GM21717 (cell line): ENCODE results near the gene FAR2.
"Not testable (repeated sequence)": the region's sequence is repeated elsewhere in the genome, so short reads cannot be mapped to it uniquely, and the experiment has no call there.

Experiments used
- ATAC-seq: cut with Tn5 transposase; IDR thresholded peaks from one replicate; pipeline ENCODE4 v1.9.1; 2021; ENCODE audit warnings: mild to moderate bottlenecking, moderate library complexity; ENCODE audit not compliant: unreplicated experiment

FAR2 gene

GRCh38 chr12:29148911-29149690, at the start of gene FAR2:
FAR2 (plus strand) TSS chr12:29149278; CDS start chr12:29270450, 121,172 bp downstream.
- ATAC-seq: peak; percentile 40

DNA sequence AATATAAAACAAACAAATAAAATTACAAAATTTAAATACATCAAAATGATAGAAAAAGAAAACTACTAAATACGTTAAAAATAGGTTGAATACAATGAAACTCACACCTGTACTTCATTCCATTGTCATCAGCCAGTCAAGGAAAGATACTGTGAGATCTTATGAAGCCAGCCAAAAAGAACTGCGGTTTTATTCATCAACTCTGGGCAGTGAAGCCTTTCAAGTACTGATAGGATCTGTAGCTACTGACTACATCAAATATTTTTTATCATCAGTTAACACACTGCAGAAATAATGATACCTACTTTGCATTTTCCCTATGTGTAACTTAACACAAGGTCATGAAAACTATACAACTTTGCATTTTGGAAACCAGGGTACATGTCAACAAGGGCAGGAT, 46.3 kb upstream of the FAR2 start:
- no peak for ATAC-seq

DNA sequence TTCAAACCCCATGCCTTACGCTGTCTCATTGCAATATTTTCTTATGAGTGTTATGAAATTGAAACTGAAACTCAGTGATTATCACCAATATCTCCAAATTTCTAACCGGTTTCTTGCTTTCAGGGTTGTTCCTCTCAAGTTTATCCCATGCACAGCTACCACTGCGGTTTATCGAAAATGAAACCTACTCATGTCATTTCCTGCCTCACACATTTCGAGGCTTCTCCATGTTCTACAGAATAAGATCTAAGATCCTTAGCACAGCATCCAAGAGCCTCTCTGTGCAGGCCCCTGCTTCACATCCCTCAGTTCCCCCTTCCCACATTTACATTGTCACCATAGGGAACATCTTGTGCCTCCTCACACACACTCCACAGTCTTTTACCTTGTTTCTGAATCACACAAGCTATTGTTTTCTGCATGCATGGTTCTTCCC, 45.5 kb upstream of the FAR2 start:
- peak; percentile 99 for ATAC-seq

- no peak for ATAC-seq
Measured at GRCh38 chr12:29104516-29104915, 44.6 kb upstream of the FAR2 start.

GRCh38 chr12:29110506-29111442, 38.3 kb upstream of the FAR2 start:
- ATAC-seq: peak; percentile 82

- ATAC-seq: no peak
Measured at GRCh38 chr12:29113101-29113500, 36.0 kb upstream of the FAR2 start.

DNA sequence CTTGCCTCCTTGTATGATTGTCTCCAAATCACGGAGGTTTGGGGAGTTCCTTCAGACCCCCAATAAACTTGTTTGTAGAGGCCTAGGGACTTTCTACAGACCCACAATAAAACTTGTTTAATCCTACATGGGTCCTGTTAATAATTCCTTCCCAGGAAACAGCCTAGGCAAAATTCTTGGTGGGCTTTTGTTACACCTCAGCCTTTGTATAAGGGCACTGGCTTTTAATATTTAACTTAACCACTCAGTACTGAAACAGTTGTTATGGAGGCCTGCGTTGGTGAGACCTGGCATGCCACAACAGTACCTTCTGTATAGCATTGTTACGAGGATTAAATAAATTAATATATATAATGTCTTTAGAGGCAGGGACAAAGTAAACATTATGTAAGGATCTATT, 32.7 kb upstream of the FAR2 start:
- ATAC-seq: no peak

DNA sequence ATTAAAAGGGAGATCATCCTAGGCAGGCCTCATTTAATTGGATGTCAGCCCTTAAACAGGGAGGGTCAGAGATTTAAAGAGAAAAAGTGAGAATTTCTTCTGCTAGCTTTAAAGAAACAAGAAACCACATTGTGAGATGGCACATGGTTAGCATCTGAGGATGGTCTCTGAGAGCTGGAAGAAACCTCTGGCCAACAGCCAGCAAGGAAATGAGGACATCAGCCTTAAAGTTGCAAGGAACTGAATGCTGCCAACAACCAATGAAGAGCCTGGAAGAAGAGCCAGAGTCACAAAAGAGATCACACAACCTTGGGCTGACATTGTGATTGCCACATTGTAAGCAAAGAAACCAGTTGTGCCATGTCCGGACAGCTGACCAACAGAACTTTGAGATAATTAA, 17.5 kb upstream of the FAR2 start:
- no peak for ATAC-seq

DNA sequence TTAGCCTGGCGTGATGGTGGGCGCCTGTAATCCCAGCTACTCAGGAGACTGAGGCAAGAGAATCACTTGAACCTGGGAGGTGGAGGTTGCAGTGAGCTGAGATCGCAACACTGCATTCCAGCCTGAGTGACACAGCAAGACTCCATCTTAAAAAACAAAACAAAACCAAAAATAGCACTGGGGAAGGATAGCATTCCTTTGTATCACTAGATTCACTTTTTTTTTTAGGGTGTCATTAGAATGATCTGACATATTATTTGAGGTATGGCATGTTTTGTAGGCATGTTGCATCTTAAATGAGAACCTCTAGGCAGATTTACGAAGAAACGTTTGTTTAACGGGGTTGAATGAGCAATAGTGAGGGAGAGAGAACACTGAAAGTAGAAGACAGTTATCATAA, 16.8 kb upstream of the FAR2 start:
- ATAC-seq: no peak

- no peak for ATAC-seq
Measured at GRCh38 chr12:29133181-29133580, 15.9 kb upstream of the FAR2 start.

GRCh38 chr12:29133680-29134079, 15.4 kb upstream of the FAR2 start:
- no peak for ATAC-seq

DNA sequence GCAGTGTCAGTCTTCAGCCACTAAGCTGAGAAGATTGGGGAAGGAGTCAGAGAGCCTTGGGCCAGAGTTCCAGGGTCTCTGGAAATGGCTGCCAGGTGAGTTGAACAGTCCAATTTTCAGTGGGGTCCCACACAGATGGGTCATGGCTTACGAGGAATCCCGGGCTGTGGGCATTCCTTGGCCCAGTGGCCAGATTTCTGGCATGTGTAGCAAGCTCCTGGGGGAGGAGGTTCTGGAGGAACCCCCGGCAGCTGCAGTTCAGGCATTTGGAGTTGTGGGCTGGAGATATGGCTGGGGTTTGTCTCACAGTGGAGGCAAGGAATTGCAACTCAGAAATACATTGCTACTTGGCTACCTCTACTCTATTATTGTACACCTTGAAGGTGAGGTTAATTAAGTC, 10.8 kb upstream of the FAR2 start:
- ATAC-seq: not testable (repeated sequence)

DNA sequence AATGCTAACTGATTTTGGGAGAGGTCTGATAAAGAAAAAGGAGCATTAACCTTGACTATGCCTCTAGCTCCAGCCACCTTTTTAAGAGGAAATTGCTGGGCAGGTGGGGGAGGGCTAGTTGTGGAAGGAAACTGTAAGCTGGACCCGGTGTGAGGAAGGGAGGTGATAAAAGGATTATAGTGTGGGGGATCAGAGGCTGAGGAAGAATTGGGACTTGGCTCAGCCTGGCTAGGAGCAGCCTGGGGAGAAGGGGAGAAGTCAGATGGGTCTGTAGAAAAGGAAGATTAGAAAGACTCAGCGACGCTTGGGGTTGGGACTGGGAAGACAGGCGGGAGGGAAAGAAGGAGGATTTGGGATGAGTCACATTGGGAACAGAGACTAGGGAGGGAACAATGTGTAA, 10.2 kb upstream of the FAR2 start:
- not testable (repeated sequence) for ATAC-seq

- no peak for ATAC-seq
Measured at GRCh38 chr12:29145372-29146170, 3.5 kb upstream of the FAR2 start.

GRCh38 chr12:29146196-29146595, 2.9 kb upstream of the FAR2 start:
- ATAC-seq: no peak

DNA sequence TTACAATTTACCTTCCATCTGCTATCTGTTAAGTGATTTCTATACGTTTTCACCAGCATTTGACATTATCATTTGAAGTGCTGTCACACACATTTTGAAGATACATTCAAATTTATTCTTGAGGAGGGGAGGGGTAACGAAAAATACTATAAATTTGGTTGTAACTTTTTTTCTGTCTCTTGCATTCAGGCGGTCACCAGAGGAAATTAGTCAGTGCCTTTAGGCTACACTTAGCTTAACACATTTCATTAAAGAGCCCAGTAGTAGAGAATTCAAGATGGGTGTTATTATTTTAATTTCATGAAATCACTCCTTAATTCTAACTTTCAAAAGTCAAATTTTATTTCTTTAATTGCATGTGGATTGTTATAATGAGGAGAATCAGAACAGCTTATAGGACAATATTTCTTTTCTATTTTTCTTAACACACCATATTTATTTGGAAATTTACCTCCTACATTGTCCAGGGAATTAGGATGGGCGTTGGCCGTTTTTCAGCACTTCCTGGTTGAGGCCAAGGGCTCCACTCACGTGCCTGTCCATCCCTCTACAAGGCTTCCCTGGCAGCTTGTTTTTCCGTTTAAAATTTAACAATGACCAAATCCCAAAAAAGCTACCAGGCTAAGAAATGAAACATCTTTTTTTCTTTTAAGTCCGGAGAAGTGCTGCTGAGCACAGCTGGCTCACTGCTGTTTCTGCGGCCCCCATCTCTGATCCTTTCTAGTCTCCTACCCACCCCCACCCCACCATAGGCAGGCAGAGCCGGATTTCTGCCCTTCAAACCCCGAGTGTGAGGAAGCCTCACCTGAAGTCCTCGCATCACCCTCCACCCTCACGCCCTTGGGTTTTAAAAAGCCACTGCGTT, 1.1 kb upstream of the FAR2 start:
- no peak for ATAC-seq

DNA sequence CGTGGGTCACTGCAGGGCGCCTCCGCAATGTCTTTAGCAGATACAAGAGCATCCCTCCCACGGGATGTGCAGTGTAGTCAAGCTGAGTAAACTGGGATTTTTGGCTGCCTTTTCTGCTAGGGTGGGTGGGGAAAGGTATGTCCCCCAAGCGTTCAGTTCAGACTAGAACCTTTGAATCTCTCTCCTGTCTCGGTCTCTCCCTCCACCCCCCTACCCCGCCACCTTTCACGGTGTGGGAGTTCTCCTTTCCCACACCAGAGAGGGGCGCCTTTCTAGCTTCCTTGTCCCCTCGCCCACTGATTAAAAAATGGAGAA, 525 bp upstream of the FAR2 start:
- no peak for ATAC-seq

DNA sequence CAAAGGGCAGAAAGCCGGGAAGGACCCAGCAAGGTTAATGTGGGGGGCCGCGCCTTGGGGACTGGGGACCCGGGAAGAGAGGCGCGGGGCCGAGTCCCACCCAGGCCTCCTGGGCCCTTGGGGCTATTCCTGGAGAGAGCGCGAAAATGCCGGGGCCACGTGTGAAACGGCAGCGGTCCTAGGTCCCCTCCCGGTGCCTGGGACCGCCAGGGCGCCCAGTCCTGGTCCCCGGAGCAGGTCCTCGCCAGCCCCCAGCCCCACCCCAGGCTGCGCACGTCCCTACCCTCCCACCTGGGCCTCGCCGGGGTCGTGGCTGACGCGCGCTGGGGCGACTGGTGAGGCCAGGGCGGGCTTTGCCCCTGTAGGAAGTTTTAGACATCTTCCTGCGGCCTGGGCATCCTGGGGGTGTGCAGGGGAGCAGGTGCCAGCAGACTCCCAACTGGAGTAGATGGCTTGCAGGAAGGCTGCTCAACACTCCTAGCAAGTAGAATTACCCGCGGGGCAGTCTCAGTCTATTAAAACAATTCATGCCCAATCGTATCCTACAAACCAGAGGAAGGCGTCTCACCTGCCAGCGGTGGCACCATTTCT, 708 bp downstream of the FAR2 start:
- ATAC-seq: no peak

DNA sequence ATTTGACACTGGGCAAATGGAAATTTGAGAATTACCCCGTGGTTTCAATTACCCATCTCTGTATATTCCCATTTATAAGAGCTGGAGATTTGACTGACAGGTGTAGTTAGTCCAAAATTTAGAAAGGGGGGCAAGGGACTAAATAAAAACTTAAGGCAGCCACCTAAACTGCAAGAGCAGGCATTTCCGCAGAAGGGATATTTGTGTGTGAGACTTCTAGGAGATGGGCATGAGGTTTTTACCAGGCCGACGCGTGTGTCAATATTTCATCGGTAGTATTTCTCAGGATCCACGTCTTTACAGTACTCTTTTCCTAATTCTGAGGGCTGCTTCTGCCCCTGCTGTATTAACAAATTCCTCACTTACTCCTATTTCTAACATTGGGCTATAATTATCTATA, 1.4 kb downstream of the FAR2 start:
- no peak for ATAC-seq
